GM18951 (cell line): ENCODE measurements around the gene RILP.
"Not testable (repeated sequence)": the region's sequence is repeated elsewhere in the genome, so short reads cannot be mapped to it uniquely, and the experiment has no call there.

Experiments
- POLR2A ChIP-seq: IDR thresholded peaks from 4 replicates; pipeline ENCODE4 v1.6.1; 2011; ENCODE audit warnings: mild to moderate bottlenecking; ENCODE audit not compliant: insufficient read length, insufficient read depth; ENCODE audit errors: extremely low read depth
- in situ Hi-C: fragments of 300-500 bp; cut with MboI; formaldehyde crosslinking; loops from one replicate; pipeline ENCODE4 v1.12.0; 2022; ENCODE audit warnings: low sequenced_read_pairs, mixed read lengths, inconsistent platforms; ENCODE audit not compliant: unreplicated experiment

RILP gene

DNA sequence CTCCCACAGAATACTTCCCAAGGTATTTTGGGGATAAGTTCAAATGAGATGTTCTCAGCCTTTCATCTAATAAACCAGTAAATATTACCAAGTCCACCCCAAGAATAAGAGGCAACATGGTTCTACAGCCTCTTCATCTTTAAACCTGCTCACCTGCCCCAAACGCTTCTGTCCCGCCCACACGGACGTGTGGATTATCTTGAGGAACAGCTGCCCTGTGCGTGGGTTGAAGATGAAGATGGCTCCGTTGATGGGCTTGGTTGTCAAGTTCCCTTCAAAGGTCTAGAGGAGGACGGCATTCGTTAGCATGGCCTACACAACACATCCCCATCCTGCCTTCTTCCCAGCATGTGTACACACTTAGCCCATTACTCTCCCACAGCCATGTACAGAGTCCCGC is 8.4 kb upstream of the RILP start:
- in situ Hi-C loops = no loop called here
- TF ChIP-seq POLR2A = no peak

DNA sequence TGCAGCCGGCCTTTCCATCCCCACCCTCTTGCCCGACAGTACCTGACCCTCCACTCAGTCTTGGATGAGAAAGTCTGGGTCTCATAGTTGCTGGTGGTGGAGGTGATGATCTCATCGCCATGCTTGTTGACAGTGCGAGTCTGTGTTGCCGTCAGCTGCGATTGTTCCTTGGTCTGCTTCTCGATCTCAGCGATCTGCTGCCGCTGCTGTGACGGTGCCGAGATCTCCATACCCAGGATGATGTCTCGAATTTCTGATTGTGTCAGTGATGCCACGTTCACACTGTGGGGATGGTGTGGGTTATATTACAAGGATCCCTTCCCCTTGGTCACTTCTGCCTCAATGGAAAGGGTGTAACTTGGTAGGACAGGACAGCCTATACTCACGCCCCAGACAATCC is 4.1 kb upstream of the RILP start:
- in situ Hi-C loops = no loop called here
- no peak for TF ChIP-seq POLR2A

DNA sequence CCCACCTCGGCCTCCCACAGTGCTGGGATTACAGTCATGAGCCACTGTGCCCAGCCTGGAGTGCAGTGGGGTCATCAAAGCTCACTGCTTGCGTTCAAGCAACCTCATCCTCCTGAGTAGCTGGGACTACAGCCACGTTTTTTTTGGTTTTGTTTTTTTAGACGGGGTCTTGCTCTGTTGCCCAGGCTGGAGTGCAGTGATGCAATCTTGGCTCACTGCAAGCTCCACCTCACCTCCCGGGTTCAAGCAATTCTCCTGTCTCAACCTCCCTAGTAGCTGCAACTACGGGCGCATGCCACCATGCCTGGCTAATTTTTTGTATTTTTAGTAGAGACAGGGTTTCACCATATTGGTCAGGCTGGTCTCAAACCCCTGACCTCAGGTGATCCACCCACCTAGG is 3.1 kb upstream of the RILP start:
- in situ Hi-C loops = not testable (repeated sequence)

DNA sequence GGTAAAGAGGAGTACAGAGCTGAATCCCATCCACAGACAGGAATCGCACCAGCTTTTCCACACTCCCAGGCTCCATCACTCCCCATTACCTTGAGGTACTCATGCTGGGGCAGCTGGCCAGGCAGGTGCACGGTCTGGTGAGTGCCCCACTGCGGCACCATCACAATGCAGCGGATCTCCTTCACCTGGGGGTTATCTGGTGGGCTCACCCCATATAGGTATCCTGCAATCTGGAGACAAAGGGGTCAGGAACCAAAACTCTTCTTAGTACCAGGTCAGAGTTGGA is 1.8 kb upstream of the RILP start:
- no peak for TF ChIP-seq POLR2A

DNA sequence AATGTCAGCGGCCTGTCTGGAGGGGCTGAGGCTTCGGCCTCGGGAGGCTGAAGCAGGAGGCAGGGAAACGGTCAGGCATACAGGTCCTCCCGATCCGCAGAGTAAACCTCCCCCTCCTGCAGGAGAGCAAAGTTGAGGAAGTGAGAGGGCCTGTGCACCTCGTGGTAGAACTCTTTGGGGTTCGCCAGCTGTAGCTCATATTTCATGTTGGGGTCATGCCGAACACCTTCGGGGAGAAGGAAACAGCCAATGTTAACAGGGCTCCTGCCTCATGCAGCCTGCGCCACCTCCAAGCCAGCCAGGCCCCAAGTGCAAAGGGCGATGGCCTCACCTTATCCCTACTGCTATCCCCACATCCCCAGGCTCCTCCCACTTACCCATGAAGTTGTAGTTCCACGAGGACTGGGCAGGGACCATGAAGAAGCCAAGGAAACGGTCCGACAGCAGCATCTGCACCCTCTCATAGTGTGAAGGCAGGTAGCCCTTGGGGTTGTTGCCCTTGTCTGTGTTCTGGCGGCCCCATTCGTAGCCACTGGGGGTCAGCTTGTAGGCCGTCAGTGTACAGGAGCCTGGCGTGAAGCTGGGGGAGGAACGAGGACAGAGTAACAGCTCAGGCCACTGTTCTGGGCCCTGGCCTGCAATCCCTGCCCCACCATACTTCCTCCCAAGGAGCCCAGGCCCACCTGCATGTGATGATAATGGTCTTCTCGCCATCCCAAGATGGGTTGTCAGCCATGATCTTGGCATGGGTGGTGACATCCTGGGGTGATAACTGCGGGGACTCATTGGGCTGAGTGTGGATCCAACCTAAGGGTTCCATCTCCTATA is 1.3 kb upstream of the RILP start:
- TF ChIP-seq POLR2A = no peak
- in situ Hi-C loops = no loop called here

More for the DNA sequence above, 1.8 kb upstream of the RILP start:
- in situ Hi-C loops = no loop called here

DNA sequence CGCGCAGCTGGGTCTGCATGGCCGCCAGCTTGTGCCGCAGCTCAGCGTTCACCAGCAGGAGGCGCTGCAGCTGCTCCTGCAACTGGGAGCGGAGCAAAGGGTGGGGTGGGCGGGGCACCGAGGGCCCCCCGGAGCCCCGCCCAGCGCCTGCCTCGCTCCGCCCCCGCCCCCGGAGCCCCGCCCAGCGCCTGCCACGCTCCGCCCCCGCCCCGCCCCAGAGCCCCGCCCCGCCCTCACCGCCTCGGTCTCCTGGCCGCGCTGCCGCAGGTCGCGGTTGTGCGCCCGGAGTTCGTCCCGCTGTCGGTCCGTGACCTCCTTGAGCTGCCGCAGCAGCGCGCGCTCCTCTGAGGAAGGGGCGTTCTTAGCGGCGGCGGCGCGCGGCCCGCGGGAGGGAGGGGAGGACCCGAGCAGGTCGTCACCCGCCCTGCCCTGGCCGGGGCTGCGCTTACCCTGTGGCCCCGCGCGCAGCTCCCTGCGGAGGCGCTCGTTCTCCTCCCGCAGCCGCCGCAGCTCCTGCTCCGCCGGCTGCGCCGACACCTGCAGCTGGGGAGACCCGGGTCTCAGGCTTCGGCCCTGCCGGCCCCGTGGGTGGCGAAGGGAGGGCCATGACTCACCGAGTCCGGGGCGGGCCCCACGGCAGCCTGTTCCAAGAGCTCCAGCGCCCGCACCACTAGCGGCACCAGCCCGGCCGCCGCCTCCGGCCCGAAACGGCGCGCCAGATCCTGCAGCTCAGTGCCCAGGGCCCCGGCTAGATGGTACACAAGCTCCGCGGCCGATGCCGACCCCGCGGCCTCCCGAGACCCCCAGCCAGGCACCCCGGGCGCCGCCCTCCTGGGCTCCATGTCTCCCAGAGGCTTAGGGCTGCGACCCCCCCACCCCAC is 463 bp downstream of the RILP start:
- TF ChIP-seq POLR2A = peak; percentile 51
- in situ Hi-C loops = no loop called here

DNA sequence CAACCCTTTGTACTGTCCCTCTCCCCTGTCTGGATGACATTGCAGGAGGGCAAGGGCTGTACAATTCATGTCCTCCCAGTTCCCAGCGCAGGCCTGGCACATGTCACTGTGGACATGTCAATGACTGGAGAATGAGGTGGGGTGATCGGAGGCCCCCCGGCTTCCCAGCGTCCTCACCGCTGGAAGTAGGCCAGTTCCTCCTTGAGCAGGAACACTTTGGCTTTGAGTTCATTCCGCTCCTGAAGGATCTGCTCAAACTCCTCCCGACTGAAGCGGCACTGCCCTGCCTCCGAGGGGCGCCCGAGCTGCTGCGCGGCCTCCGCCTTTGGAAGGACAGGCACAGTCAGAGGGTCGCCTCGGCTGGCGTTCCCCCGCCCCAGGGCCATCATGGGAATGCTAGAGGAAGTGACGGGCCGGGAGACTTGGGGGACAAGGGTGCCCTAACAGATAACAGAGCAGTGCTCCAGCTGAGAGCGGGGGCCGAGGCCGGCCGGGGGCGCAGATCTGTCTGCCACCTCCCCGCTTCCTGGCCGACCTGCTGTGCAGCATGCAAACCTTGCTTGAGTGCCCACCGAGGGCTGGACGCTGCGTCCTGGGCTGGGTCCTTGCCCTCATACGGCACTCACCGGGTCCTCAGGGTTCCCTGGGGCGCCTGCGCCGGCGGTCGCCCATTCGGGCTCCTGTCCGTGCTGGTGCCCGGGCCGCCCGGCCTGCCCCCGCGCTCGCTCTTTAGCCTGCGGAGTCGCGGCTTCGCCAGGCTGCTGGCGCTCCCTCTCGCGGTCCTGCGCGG is 1.3 kb downstream of the RILP start:
- TF ChIP-seq POLR2A = peak; percentile 43
- in situ Hi-C loops = no loop called here

DNA sequence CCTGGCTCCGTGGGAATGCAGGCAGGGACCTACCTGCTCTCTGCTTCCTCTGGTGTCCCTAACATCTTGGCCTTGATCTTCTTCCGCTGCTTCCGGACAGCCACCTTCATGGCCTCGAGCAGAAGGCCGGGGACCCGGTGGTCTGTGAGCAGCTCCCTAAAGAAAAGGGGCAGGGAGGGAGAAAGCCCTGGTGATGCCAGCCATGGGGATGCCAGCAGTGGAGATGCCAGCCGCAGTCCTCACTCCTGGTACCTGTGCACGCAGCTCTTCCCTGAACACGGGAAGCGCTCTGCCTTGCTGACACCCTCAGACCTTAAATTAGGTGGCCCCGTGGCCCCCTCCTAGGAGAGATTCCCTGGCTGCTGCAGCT is 1.9 kb downstream of the RILP start:
- in situ Hi-C loops = no loop called here

DNA sequence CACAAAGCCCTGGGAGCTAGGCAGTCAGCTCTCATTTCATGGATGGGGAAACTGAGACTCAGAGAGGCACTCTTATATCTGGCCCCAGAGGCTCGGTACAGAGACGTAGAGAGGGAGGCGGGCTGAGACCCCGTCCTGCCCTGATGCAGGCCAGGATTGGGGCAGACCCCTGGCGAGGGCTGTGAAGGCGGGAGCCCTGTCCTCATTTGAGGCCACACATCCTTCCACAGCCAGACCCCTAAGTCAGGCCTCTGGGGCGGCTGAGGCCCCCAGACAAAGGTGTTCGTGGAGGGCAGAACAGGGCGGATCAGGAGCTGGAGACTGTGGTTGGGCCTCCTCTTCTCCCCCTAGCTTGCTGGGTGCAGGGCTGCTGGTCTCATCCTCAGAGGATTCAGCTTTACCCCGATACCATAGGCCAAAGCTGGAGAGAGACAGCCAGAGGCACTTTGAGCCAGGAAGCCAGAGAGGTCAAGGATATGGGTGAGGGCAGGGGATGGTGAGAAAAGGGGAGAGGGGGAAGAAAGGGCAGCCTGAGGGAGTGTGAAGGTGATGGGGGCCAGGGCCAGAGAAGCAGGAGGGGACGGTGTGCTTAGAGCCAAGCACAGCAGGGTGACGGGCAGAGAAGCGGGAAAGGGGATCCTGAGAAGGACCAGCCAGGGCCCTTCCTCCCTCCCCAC is 3.3 kb downstream of the RILP start:
- in situ Hi-C loops = no loop called here
- TF ChIP-seq POLR2A = no peak

More for the DNA sequence above, 1.9 kb downstream of the RILP start:
- TF ChIP-seq POLR2A = no peak

DNA sequence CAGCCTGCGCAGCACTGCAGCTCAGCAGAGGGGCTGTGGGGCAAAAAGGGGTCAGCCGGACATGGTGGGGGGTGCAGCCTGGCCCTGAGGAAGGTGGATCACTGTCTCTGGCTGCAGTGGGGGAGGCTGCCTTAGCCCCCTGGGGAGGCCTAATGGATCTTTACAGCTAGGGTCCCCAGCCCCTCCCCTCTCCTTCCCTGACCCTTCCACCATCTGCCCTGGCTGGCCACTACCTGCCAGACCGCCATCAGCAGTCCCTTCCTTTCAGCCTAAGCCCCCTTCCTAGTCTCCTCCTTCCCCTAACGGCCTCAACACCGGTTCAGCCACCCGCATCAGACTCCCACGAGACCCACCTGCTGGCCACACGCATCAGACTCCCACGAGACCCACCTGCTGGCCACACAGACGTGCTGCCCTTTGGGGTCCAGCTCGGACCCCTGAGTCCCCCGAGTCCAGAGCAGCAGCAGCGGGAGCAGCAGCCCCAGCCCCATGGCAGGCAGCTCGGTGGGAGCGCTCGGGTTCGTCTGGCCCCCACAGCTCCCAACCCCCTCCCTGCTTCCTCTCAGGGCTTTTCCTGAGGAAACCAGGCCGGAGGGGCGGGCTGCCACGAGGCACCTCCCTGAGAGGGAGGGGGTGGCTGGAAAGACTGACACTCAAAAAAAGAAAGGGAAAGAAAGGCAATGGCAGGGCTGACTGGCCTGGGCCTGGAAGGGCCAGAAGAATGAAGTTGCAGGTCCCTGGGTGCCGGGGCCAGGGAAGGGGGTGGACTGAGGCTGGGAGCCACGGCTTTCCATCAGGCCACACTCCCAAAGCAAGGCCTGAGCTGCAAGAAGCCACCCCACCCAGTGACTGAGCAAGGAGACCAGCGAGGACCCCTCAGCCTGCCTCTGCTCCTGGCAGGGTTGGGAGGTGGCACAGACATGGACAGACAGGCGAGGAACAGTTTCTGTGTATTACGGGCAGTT is 4.2 kb downstream of the RILP start, which contains the start of gene SCARF1:
Gene SCARF1, minus strand, starts transcription at position 526 of the 965 bp plus-strand sequence. Its CDS starts 35 bp downstream, at position 491.
- in situ Hi-C loops = no loop called here
- TF ChIP-seq POLR2A = peak; percentile 39

DNA sequence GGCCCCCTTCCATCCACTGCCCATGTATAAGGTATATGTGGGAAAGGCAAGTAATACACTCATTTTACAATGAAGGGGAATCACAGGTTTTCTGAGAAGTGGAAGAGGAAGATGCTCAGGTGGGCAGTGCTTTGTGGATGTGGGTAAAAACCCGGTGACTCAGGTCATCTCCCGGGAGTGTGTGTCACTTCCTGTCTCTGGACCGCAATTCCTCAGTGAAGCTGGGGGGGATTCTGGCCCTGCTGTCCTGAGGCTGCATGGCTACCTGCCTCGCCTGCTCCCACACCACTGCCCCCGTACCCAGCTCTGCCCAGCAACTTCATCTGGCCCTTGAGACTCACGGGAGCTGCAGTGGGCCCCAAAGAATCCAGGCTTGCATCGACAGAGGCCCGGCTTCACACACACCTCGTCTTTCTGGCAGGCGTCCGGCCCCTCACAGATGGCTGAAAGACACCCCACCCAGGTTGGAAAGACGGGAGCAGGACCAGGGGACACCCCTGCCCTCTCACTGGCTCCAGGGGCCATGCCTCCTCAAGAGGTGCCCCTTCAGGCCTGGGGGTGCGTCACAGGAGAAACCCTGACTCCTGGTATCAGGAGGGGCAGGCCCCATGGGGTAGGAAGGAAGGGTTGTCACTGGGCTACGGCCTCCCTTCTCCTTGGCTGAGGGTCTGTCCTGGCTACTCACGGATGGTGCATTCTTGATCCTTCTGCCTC is 5.0 kb downstream of the RILP start:
- in situ Hi-C loops = no loop called here
- peak; percentile 65 for TF ChIP-seq POLR2A
